HepG2 (cell line): ENCODE measurements around the gene TMC8. TPM values are rescaled to one million over a fixed set of nuclear protein-coding genes. Genes with fewer than 3 reads are reported as not detected.
A peak's percentile ranks its signal among the peaks of the same experiment; 100 is the strongest.

Source experiments
- ATF1 ChIP-seq: IDR thresholded peaks from 2 replicates; pipeline ENCODE4 v1.6.1; 2016; ENCODE audit warnings: mild to moderate bottlenecking, control low read depth
- CBX5 ChIP-seq: sonication (generic); formaldehyde crosslinking; IDR thresholded peaks from 2 replicates; pipeline ENCODE4 v1.4.0; 2020; ENCODE audit warnings: missing genetic modification reagents, borderline replicate concordance
- NR2F2 ChIP-seq: IDR thresholded peaks from 2 replicates; pipeline ENCODE4 v1.6.1; 2012; ENCODE audit warnings: low read depth, inconsistent platforms, borderline replicate concordance
- PAF1 ChIP-seq: IDR thresholded peaks from 2 replicates; pipeline ENCODE4 v1.6.1; 2016; ENCODE audit warnings: missing genetic modification reagents, missing compliant biosample characterization
- XBP1 ChIP-seq: sonication (generic); formaldehyde crosslinking; IDR thresholded peaks from 2 replicates; pipeline ENCODE4 v1.5.0; 2020; ENCODE audit warnings: missing genetic modification reagents
- YEATS4 ChIP-seq: sonication (generic); formaldehyde crosslinking; IDR thresholded peaks from 2 replicates; pipeline ENCODE4 v1.4.0; 2020; ENCODE audit warnings: missing genetic modification reagents, borderline replicate concordance
- ZMYM3 ChIP-seq: sonication (generic); formaldehyde crosslinking; IDR thresholded peaks from 2 replicates; pipeline ENCODE4 v1.5.1; 2020; ENCODE audit warnings: mild to moderate bottlenecking, missing genetic modification reagents
- ZNF33A ChIP-seq: sonication (generic); formaldehyde crosslinking; IDR thresholded peaks from 2 replicates; pipeline ENCODE4 v1.5.1; 2020; ENCODE audit warnings: missing genetic modification reagents, mild to moderate bottlenecking, moderate library complexity, borderline replicate concordance
- ZNF567 ChIP-seq: sonication (generic); formaldehyde crosslinking; IDR thresholded peaks from 2 replicates; pipeline ENCODE4 v1.8.1; 2023; ENCODE audit warnings: mild to moderate bottlenecking, missing genetic modification reagents, borderline replicate concordance
- ZNF687 ChIP-seq: sonication (generic); formaldehyde crosslinking; IDR thresholded peaks from 2 replicates; pipeline ENCODE4 v1.5.1; 2020; ENCODE audit warnings: mild to moderate bottlenecking, missing genetic modification reagents, moderate library complexity
- ZNF704 ChIP-seq: sonication (generic); formaldehyde crosslinking; IDR thresholded peaks from 2 replicates; pipeline ENCODE4 v1.8.1; 2023; ENCODE audit warnings: mild to moderate bottlenecking, inconsistent platforms, moderate library complexity, missing genetic modification reagents, borderline replicate concordance
- ZSCAN21 ChIP-seq: sonication (generic); formaldehyde crosslinking; IDR thresholded peaks from 2 replicates; pipeline ENCODE4 v1.8.0; 2022; ENCODE audit warnings: mild to moderate bottlenecking, missing genetic modification reagents, moderate library complexity, borderline replicate concordance
- ZSCAN22 ChIP-seq: sonication (generic); formaldehyde crosslinking; IDR thresholded peaks from 2 replicates; pipeline ENCODE4 v1.4.0; 2020; ENCODE audit warnings: mild to moderate bottlenecking, missing genetic modification reagents
- polyA plus RNA-seq, 8 experiments: library from polyadenylated mRNA; depleted of rRNA in 3 of 8; stranded (reverse) in 7 of 8; unstranded in 1 of 8; fragments of >200 nt; fragmentation: Illumina TruSeq in 4 of 8; extraction: Trizol in 4 of 8; gene quantifications; 2 replicates each; pipeline versions ENCODE4 v1.2.1 to v1.2.3, GENCODE V29; 2011 to 2016; ENCODE audit warnings: low read depth in 4 of 8, missing spikeins in 1 of 8, mixed read lengths in 1 of 8; ENCODE audit not compliant: insufficient read depth in 1 of 8
- total RNA-seq, 5 experiments: library from RNA; depleted of rRNA; stranded (reverse); fragments of >200 nt; fragmentation: Illumina TruSeq; extraction: Trizol; gene quantifications; 2 replicates each; pipeline ENCODE4 v1.2.3, GENCODE V29; 2016; ENCODE audit warnings: low read depth in 1 of 5
- TF ChIP-seq, protein P1 (sequence below): sonication (generic); formaldehyde crosslinking; IDR thresholded peaks from 2 replicates; pipeline ENCODE4 v1.4.0; 2020; ENCODE audit warnings: missing genetic modification reagents
- TF ChIP-seq, protein P2 (sequence below): IDR thresholded peaks from 2 replicates; pipeline ENCODE4 v1.6.1; 2016; ENCODE audit warnings: low read depth, control low read depth
- TF ChIP-seq, protein P3 (sequence below): sonication (generic); formaldehyde crosslinking; IDR thresholded peaks from 2 replicates; pipeline ENCODE4 v1.4.0; 2020; ENCODE audit warnings: missing genetic modification reagents

The TMC8 gene
- total and polyA plus RNA-seq, 2 of the 13 experiments (the other 11 are each of a cell fraction or from before 2014, with no cell fraction given), result 0.53 to 7.8 TPM

GRCh38 chr17:78164748-78165607, 34.4 kb downstream of the TMC8 start (continued):
- TF ChIP-seq ZNF567 (CRISPR knock-in tag), result no peak
- no peak for TF ChIP-seq ATF1 (CRISPR knock-in tag)
- no peak for TF ChIP-seq ZNF704 (CRISPR knock-in tag)
- 0 out of 2 replicates have a peak, but pooled peaks have one; percentile 22 for TF ChIP-seq ZNF687 (CRISPR knock-in tag)
- TF ChIP-seq ZSCAN21 (CRISPR knock-in tag), result no peak
- TF ChIP-seq, protein P1, sequence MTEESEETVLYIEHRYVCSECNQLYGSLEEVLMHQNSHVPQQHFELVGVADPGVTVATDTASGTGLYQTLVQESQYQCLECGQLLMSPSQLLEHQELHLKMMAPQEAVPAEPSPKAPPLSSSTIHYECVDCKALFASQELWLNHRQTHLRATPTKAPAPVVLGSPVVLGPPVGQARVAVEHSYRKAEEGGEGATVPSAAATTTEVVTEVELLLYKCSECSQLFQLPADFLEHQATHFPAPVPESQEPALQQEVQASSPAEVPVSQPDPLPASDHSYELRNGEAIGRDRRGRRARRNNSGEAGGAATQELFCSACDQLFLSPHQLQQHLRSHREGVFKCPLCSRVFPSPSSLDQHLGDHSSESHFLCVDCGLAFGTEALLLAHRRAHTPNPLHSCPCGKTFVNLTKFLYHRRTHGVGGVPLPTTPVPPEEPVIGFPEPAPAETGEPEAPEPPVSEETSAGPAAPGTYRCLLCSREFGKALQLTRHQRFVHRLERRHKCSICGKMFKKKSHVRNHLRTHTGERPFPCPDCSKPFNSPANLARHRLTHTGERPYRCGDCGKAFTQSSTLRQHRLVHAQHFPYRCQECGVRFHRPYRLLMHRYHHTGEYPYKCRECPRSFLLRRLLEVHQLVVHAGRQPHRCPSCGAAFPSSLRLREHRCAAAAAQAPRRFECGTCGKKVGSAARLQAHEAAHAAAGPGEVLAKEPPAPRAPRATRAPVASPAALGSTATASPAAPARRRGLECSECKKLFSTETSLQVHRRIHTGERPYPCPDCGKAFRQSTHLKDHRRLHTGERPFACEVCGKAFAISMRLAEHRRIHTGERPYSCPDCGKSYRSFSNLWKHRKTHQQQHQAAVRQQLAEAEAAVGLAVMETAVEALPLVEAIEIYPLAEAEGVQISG (CRISPR knock-in tag), result 0 out of 2 replicates have a peak, but pooled peaks have one; percentile 16
- TF ChIP-seq XBP1 (CRISPR knock-in tag), result no peak
- no peak for TF ChIP-seq ZNF33A (CRISPR knock-in tag)
- TF ChIP-seq ZMYM3 (CRISPR knock-in tag), result peak; percentile 92
- no peak for TF ChIP-seq PAF1 (CRISPR knock-in tag)
- TF ChIP-seq CBX5, result no peak
- no peak for TF ChIP-seq NR2F2
- TF ChIP-seq, protein P2, sequence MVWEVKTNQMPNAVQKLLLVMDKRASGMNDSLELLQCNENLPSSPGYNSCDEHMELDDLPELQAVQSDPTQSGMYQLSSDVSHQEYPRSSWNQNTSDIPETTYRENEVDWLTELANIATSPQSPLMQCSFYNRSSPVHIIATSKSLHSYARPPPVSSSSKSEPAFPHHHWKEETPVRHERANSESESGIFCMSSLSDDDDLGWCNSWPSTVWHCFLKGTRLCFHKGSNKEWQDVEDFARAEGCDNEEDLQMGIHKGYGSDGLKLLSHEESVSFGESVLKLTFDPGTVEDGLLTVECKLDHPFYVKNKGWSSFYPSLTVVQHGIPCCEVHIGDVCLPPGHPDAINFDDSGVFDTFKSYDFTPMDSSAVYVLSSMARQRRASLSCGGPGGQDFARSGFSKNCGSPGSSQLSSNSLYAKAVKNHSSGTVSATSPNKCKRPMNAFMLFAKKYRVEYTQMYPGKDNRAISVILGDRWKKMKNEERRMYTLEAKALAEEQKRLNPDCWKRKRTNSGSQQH (CRISPR knock-in tag), result no peak
- no peak for TF ChIP-seq ZSCAN22
- TF ChIP-seq, protein P3, sequence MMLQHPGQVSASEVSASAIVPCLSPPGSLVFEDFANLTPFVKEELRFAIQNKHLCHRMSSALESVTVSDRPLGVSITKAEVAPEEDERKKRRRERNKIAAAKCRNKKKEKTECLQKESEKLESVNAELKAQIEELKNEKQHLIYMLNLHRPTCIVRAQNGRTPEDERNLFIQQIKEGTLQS, result no peak
- TF ChIP-seq YEATS4 (CRISPR knock-in tag), result no peak
